ENCODE data around the gene MRPS12.

MRPS12 gene

GRCh38 chr19:38970664-38971532, 40.2 kb downstream of the MRPS12 start:
- no peak overlapping the region for H3K4me3 ChIP-seq
- H3K27ac ChIP-seq: no peak overlapping the region

- no peak overlapping the region for H3K27ac ChIP-seq
These were observed 40.9 kb downstream of the MRPS12 start for GRCh38 chr19:38971672-38972071.

GRCh38 chr19:38974624-38975213, 44.0 kb downstream of the MRPS12 start:
- H3K4me3 ChIP-seq: peak overlapping the region; percentile 34 to 54 (median 43)
- H3K27ac ChIP-seq: peak overlapping the region in 20 of 21 experiments; percentile 72 to 95 (median 83)

More at GRCh38 chr19:38971672-38972071, 40.9 kb downstream of the MRPS12 start:
- no peak overlapping the region for H3K4me3 ChIP-seq

- H3K27ac ChIP-seq: peak within 1 kb of the TSS; percentile 71 to 95 (median 83)
- peak within 1 kb of the TSS; percentile 34 to 54 (median 43) for H3K4me3 ChIP-seq
These were observed 44.6 kb downstream of the MRPS12 start, which contains the start of gene FBXO17 for GRCh38 chr19:38975214-38975860. FBXO17 (minus strand) TSS chr19:38975742; CDS start chr19:38950319, 25,423 bp downstream.

- Histone ChIP-seq H3K4me3 (peak overlapping the region; percentile 34 to 54 (median 43)), H3K27ac (peak overlapping the region in 20 of 21 experiments; percentile 72 to 95 (median 83))
These were observed 45.1 kb downstream of the MRPS12 start for GRCh38 chr19:38975861-38976271.

GRCh38 chr19:38977445-38978325, 46.9 kb downstream of the MRPS12 start:
- Histone ChIP-seq H3K27ac (no peak overlapping the region), H3K4me3 (no peak overlapping the region)

GRCh38 chr19:38978326-38978689, 47.6 kb downstream of the MRPS12 start:
- H3K27ac ChIP-seq: no peak overlapping the region
- H3K4me3 ChIP-seq: no peak overlapping the region

GRCh38 chr19:38979812-38980211, 49.1 kb downstream of the MRPS12 start:
- Histone ChIP-seq H3K27ac (no peak overlapping the region), H3K4me3 (no peak overlapping the region)

- no peak overlapping the region for H3K27ac ChIP-seq
- H3K4me3 ChIP-seq: no peak overlapping the region
These were observed 50.0 kb downstream of the MRPS12 start for GRCh38 chr19:38980583-38981374.

Data from skin epidermis (tissue), 12 donors.